A549 treated with RU486 at 1 μM for 4 hours (cell line): Measurements from ENCODE around the gene TMEM203. TPM values are rescaled to one million over a fixed set of nuclear protein-coding genes. Genes with fewer than 3 reads are reported as not detected.

Source experiments
- total RNA-seq: library from RNA; stranded (reverse); fragments of 200-300 nt; extraction: Qiagen RNA extraction; gene quantifications from 5 replicates; pipeline ENCODE4 v1.2.3, GENCODE V29; 2022; ENCODE audit warnings: low read depth

TMEM203 gene, protein sequence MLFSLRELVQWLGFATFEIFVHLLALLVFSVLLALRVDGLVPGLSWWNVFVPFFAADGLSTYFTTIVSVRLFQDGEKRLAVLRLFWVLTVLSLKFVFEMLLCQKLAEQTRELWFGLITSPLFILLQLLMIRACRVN
- 33.4 to 46.5 TPM (median 43.2 TPM) in 5 replicates for total RNA-seq

DNA sequence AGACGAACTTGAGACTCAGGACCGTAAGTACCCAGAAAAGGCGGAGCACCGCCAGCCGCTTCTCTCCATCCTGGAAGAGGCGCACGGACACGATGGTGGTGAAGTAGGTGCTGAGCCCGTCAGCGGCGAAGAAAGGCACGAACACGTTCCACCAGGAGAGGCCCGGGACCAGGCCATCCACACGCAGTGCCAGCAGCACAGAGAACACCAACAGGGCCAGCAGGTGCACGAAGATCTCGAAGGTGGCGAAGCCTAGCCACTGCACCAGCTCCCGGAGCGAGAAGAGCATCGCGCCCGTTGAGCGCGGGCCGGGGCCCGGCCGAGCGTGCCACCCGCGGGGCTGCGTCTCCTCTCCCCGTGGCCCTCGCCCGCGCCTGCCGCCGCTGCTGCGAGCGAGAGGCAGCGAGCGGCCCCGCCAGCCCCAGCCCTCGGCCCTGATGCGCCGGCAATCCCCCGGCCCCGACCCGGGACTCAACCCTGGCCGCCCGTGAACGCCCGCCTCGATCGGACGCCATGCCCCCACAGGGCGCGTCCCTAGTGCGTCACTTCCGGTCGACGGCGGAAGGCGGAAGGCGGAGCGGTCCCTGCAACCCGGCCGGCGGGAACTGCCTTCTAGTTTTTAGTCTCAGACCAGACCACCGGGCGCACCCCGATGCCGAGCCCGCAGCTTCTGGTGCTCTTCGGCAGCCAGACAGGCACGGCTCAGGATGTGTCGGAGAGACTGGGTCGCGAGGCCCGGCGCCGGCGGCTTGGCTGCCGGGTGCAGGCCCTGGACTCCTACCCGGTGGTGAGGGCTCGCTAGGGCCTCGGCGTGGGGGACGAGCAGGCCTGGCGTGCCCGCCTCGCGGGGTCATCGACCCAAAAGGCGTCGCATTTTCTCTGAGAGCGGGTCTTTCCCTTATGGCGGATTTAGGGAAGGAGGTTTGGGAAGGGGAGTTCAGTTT, at the start of gene TMEM203, which contains the start of gene NDOR1:
TMEM203 (minus strand) TSS at position 523 of the 944 bp plus-strand sequence; CDS start at position 289, 234 bp downstream.
NDOR1 (plus strand) TSS at position 575 of the 944 bp plus-strand sequence; CDS start at position 653, 78 bp downstream.

DNA sequence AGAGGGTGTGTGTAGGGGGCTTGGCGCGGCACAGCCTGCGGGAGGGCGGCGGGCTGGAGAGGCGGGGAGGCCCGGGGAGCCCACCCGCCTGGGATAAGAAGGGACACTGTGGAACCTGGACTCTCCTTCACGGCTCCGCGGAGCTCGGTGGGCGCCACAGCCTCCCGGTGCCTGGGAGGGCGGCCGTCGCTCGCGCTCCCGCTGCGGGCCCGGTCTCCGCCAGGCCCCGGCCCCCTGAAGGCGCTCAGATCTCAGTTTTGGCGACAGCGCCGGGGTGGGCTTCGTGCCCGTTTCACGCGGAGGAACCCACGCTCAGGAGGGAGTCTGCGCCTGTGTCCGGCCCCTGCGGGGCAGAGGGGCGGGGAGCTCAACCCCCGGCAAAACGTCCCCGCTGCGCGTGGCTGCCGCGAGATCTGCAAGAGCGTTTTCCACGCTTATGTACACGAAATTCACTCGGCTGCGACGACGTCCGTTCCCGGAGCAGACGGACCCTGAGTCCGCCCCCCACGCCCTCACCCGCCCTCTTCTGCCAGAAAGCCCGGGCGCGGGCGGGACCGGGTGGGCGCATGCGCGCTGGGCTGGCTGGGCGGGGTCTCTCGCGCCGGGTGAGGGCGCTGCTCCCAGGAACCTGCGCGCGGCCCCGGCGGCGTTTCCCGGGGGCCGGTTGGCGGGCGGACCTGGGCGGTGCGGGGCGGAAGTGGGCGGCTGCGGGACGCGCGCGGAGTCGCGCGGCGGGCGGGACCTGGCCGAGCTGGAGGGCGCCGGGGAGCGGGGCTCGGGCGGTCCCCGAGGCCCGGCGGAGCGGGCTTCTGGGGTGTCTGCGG, 49.4 kb upstream of the TMEM203 start, which contains the start of gene NELFB:
NELFB (plus strand) TSS at position 704 of the 824 bp plus-strand sequence.

DNA sequence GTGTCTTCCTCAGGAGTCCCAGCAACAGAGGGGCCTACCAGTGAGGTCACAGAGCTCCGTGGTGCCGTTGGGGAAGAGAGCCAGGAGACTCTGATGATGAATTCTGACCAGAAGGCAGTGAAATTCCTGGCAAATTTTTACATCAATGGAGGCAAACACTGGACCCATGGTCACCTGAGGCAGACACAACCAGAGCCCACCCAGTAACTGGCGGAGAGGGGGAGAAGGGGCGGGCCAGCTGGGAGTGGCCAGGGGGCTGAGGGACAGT, 45.7 kb upstream of the TMEM203 start, which contains the start of gene STPG3:
STPG3 (plus strand) TSS at position 93 of the 268 bp plus-strand sequence; CDS start at position 94, 1 bp downstream.

DNA sequence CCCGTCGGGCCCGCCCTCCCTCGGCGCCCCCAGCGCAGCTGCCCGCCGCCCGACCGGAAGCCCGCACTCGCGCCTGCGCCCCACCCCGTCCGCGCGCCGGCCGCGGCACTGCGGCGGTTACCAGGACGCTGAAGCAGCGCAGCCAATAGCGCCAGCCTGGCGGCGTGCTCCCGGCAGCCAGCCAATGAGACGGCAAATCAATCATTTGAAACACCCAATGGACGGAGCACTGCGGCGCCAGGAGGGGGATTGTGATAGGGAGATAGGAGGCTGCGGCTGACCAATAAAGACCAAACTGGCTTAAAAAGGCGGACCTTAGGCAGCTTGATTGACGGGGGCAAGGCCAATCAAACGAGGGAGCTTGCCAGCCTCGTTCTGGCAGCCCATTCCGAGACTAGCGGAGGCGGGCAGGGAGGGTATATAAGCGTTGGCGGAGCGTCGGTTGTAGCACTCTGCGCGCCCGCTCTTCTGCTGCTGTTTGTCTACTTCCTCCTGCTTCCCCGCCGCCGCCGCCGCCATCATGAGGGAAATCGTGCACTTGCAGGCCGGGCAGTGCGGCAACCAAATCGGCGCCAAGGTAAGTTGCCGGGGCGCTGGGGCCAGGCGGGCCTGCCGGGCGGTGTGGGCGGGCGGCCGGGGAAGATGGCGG, 35.5 kb upstream of the TMEM203 start, which contains the start of gene TUBB4B:
TUBB4B (plus strand) TSS at position 447 of the 649 bp plus-strand sequence; CDS start at position 521, 74 bp downstream.

DNA sequence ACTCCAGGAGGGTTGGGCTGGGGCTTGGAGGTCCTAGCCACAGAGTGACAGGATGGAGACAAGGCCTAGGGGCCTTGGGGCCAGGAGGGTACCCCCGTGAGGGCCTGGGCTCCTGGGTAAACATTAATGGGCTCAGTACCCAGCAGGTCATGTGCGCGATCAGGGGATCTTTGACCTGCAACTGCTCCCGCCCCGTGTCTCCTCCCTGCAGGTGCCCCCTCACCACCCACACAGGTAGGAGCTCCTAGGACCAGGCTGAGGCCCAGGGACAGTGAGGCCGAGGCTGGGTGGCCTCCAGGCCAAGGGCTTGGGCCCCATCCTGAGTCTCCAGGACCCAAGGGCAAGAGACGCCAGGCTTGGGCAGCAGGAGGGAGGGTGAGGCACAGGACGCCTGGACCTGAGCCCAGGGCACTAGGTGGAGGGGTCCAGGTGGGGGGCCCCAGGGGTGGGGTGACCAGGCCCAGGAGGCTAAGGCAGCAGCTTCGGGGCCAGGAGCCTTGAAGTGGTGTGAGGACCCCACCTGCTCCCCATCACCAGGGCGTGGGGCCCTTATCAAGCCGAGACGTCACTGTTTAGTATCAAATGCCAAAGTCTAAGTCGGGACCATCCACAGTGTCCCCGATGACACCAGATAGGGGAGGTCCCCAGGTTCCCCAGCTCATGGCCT, 25.4 kb upstream of the TMEM203 start, which contains the start of gene SLC34A3:
SLC34A3 (plus strand) TSS at position 197 of the 667 bp plus-strand sequence. CDS start 802 bp downstream, outside the sequence.

DNA sequence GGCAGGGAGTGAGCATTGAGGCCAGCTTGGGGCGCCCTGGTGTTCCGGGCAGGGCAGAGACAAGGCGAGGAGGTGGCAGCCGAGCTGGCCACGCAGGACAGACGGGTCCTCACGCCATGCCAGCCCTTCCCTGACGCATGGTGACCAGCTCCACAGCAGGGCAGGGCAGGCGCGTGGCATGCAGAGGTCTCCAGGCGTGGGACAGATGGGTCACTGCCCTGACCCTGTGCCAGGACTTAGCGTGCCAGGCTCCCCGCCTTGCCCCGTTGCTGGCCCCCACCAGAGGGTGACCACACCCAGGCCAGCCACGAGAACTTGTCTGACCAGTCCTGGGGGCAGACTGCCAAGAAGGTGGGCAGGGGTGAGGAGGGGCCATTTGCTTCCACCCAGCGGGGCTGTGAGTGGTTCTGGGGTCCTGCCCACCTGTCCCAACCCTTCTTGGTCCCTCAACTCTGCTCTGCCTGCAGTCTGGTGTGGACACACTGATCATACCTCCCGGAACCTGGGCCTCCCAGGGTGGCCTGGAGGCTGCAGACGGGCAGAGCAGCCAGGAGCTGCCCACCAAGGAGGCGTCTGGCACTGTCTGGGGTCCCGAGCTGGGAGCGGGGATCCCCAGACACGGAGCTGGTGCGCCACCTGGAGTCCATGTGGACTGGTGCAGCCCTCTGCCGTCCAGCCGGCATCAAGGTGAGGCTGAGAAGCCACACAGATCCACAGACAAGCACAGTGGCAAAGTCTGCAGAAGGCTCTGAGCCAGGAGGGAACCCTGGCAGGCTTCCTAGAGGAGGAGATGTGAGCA, 21.8 kb upstream of the TMEM203 start, which contains the start of gene RNF224:
RNF224 (plus strand) TSS at position 449 of the 799 bp plus-strand sequence. CDS start 834 bp downstream, outside the sequence.

DNA sequence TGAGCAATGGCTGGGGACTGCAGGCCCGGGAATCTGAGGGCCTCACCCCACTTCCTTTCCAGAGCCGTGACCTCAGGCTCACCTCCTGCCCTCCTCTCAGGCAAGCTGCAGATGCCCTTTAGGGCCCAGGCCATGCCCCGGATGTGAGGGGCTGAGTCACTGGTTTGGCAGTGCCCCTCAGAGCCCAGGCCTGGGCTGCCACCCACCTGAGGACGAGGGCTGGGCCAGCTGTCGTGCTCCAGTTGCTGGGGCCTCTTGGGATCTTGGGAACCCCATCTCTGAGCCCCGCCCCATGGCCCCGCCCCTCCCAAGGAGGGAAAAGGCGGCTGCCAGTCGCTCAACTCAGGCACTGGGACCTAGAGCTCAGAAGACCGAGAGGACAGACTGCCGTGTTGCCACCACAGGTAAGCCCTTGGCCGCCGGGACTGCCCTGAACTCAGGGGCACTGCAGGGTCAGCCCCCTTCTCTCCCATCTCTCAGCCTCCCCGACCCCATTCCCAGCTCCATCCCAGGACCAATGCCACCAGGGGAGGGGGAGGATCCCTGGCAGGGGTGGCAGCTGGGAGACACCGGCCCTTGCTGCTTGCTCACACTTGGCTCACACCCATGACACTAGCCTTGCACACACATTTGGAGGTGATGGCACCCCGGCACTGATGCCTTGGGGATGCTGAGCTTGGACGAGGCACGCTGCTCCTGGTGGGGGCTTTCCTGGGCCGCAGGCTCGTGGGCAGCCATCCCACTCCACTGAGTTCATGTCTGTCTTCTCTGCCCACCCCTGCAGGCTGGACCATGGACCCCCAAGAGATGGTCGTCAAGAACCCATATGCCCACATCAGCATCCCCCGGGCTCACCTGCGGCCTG, 19.6 kb upstream of the TMEM203 start, which contains the start of gene CYSRT1:
CYSRT1 (plus strand) TSS at position 345 of the 865 bp plus-strand sequence; CDS start at position 793, 448 bp downstream.

DNA sequence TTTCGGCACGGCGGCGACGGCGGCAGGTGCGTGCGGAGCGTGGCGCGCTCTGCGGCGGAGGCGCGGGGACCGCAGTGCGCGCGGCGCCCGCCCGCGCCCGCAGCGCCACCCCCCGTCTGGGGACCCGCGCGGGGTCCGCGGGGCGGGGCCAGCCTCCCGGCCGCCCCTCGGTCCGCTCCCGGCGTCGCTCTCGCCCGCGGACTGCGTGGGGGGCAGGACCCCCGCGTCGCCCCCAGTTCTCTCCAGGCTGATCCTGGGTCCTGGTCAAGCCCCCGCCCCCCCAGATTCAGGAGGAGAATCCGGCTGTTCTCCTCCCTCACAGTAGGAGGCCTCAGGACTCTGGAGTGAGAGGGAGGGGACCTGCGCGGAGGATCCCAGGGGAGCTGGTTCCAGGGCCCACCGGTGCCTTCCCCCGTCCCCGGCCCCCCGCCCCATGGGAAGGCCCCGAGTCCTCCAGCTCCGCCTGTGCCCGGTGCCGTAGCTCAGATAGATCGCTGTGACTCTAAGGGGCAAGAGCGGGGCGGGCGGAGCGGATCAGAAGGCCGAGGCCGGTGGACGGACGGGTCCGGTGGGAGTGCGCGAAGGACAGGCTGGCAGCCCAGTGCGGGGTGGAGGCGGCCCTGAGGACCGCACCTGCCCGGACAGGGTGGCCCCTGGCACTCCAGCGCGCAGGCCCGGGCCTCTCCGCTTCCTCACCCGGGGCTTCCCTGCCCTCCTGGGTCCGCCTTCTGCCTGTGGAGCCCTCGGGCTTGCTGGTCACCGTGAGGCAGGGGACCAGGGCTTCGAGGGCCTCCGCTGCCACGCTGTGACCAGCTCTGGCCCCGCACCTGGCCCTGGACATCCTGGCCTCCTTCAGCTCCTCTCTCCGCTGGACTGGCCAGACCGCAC, 17.0 kb upstream of the TMEM203 start, which contains the start of gene RNF208:
RNF208 (minus strand) TSS at position 51 of the 888 bp plus-strand sequence. CDS start 1,028 bp downstream, outside the sequence.

DNA sequence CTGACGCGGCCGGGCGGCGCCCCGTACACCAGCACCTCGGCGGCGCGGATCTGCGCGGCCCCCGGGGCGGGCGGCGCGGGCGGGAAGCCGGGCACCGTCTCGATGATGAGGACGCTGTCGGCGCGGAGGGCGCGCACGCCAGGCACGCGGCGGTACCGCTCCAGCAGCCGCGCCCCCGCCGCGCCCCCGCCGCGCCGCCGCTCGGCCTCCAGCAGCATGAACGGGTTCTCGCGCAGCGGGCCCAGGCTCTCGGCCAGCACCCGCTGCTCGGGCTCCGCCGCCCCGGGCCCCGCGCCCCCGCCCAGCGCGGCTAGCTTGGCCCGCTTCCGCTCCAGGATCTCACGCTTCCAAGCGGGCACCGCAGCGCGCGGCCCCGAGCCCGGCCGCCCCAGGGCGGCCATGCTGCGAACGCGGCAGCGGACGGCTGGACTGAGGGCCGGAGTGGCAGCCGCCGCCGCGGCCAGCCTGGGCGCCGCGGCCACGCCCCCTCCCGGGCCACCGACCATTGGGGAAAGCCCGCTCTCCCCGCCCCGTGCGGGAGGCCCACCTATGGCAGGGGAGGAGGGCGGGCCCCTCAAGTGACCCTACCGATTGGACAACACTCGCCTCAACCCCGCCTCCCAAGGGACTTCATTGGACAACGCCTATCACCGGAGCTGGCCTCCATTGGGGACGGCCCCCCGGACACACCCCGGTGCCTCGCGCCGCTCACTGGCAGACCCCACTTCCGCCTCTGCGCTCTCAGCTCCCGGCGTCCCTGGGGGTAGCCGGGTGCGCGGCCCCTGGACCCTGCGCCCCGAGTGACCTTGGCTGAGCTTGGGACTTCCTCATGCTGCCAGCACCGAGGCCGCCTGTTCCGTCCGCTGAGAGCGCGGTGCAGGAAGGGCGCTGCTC, 4.9 kb downstream of the TMEM203 start, which contains the start of gene TPRN:
TPRN (minus strand) TSS at position 431 of the 894 bp plus-strand sequence; CDS start at position 401, 30 bp downstream.

DNA sequence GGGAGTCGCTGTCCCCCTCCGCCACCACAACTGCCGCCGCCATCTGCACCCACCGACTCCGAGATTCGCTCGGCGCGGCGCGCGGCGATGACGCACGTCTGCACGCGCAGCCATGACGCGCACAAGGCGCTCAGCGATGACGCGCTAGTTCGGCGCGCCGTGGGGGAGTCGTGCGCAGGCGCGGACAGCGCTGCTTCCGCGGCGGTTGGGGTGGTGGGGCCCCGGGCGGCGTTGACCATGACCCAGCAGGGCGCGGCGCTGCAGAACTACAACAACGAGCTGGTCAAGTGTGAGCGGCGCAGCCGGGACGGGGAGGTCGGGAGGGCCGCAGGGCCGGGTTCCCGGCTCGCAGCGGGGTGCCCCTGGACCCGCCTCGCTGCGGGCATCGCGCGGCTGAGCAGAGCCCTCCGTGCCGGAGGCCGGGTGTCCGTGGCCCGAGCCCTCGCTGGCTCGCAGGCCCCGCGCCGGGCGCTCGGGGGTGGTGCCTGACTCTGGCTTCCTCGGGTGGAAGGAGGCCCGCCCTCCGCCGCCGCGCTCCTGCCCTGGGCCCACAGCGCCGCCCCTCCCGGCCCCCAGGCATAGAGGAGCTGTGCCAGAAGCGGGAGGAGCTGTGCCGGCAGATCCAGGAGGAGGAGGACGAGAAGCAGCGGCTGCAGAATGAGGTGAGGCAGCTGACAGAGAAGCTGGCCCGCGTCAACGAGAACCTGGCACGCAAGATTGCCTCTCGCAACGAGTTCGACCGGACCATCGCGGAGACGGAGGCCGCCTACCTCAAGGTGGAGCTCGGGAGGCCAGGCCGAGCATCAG, 16.8 kb downstream of the TMEM203 start, which contains the start of the genes ANAPC2 and SSNA1:
ANAPC2 (minus strand) TSS at position 71 of the 807 bp plus-strand sequence; CDS start at position 43, 28 bp downstream.
SSNA1 (plus strand) TSS at position 187 of the 807 bp plus-strand sequence; CDS start at position 238, 51 bp downstream.

DNA sequence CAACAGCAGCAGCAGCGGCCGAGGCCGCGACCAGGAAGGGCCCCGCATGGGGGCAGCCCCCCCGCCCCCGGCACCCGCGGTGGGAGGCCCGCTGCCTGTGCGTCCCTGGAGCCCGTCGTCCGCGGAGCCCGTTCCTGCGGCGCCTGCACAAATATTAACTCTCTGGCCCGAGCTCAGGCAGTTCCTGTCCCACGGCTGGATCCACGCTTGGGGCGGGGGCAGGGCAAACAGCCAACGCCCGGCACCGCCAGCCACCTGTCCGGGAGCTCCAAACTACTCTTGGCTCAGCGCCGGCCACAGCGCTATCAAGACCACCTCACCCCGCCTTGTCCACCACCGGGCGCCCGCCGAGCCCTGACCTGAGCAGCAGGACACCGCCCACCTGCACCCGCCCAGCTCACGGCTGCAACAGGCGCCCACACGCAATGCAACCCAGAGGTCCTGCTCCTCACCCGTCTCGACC, 35.5 kb downstream of the TMEM203 start, which contains the start of gene LRRC26:
LRRC26 (minus strand) TSS at position 156 of the 463 bp plus-strand sequence; CDS start at position 48, 108 bp downstream.

